HG02970 (cell line): Measurements from ENCODE around the gene MYZAP.

ENCODE experiments used
- ATAC-seq: cut with Tn5 transposase; IDR thresholded peaks from one replicate; pipeline ENCODE4 v1.9.1; 2021; ENCODE audit warnings: mild to moderate bottlenecking, moderate library complexity, moderate number of reproducible peaks; ENCODE audit not compliant: unreplicated experiment, low FRiP score

The MYZAP gene

GRCh38 chr15:57732526-57733331, 141.0 kb downstream of the MYZAP start:
- ATAC-seq: no peak

DNA sequence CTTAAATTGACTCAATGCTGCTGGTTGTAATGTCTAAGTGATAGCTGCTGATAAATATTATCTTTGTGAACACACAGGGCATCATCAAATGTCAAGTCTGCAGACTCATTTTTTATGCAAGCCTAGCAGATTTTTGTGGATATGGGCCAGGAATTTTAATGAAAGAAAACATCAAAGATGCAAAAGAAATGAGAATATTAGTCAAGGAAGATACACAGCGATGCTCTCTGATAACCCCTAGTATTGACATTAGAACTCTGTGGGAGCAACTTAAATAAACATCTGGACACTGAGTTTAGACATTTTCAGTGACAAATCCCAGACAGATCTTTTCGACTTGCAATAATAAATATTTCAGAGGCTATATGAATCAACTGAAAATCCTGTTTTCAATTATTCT, 143.2 kb downstream of the MYZAP start:
- ATAC-seq: no peak
